Caco-2 (cell line): ENCODE results near the gene MACROD2. TPM values are rescaled to one million over a fixed set of nuclear protein-coding genes. Genes with fewer than 3 reads are reported as not detected.

Experiments
- BruUV-seq: library from RNA; stranded (reverse); fragments of 400-500 nt; replicated peaks from 2 replicates; lab custom pipeline; 2021; lab: Mats Ljungman, UMichigan
- CTCF ChIA-PET: fragments of 300-600 bp; sonication (Branson Sonifier 250); formaldehyde crosslinking; loops from one replicate; lab custom pipeline; 2022; ENCODE audit warnings: antibody characterized with exemption; lab: Charles Lee
- POLR2A ChIA-PET: fragments of 300-600 bp; sonication (Branson Sonifier 250); formaldehyde crosslinking; loops from one replicate; lab custom pipeline; 2022; ENCODE audit warnings: antibody characterized with exemption; lab: Charles Lee
- DNase-seq, 2 experiments: peaks; one replicate each; pipeline versions ENCODE4 v3.0.0 to v3.0.0-alpha.2; 2020 to 2022
- H3K27me3 ChIP-seq: replicated peaks from 2 replicates; pipeline ENCODE4 v1.6.0; 2011; ENCODE audit warnings: low read length; ENCODE audit not compliant: control insufficient read depth, insufficient read depth
- H3K36me3 ChIP-seq: 2 replicates; pipeline ENCODE4 v1.5.1; 2011; ENCODE audit warnings: low read length; ENCODE audit not compliant: control insufficient read depth, insufficient read depth
- H3K4me1 ChIP-seq: fragments of 250-450 bp; sonication (Bioruptor Pico); 2 replicates; pipeline ENCODE4 v1.5.1; 2020; ENCODE audit warnings: mild to moderate bottlenecking
- H3K4me3 ChIP-seq: 2 replicates; pipeline ENCODE4 v1.5.1; 2011; ENCODE audit warnings: low read depth, mild to moderate bottlenecking, control low read depth, low read length
- H3K9me3 ChIP-seq: fragments of 250-450 bp; sonication (Bioruptor Pico); 2 replicates; pipeline ENCODE4 v1.5.1; 2020; ENCODE audit warnings: mild to moderate bottlenecking, moderate library complexity
- H3K27ac Mint-ChIP-seq: one replicate; pipeline ENCODE4 v1.8.0; 2022; ENCODE audit warnings: mixed read lengths; ENCODE audit not compliant: unreplicated experiment
- H3K27me3 Mint-ChIP-seq: one replicate; pipeline ENCODE4 v1.8.0; 2022; ENCODE audit warnings: mixed read lengths; ENCODE audit not compliant: insufficient read depth, unreplicated experiment
- H3K36me3 Mint-ChIP-seq: one replicate; pipeline ENCODE4 v1.8.0; 2022; ENCODE audit warnings: mild to moderate bottlenecking, mixed read lengths; ENCODE audit not compliant: insufficient read depth, unreplicated experiment
- H3K4me1 Mint-ChIP-seq: one replicate; pipeline ENCODE4 v1.8.0; 2022; ENCODE audit warnings: low read depth, mixed read lengths; ENCODE audit not compliant: unreplicated experiment
- H3K4me3 Mint-ChIP-seq: one replicate; pipeline ENCODE4 v1.8.0; 2022; ENCODE audit warnings: mild to moderate bottlenecking, moderate library complexity, mixed read lengths; ENCODE audit not compliant: unreplicated experiment
- H3K9me3 Mint-ChIP-seq: one replicate; pipeline ENCODE4 v1.8.0; 2022; ENCODE audit warnings: mixed read lengths; ENCODE audit not compliant: unreplicated experiment
- intact Hi-C: fragments of 100-400 bp; cut with micrococcal nuclease; formaldehyde crosslinking; loops from one replicate; pipeline ENCODE4 v1.10.0; 2022; ENCODE audit not compliant: unreplicated experiment
- total RNA-seq: library from RNA; stranded (reverse); gene quantifications from 2 replicates; pipeline ENCODE4 v1.2.3, GENCODE V29; 2022
- TF ChIP-seq, protein P1 (sequence below), 2 experiments: fragments of 200-600 bp in 1 of 2; IDR thresholded peaks; 1 replicate in 1 of 2; 2 replicates in 1 of 2; pipeline versions ENCODE4 v1.5.1 to v1.8.0; 2011 to 2022; ENCODE audit warnings: antibody characterized with exemption in 1 of 2, control low read depth in 1 of 2, inconsistent platforms in 1 of 2, low read depth in 1 of 2, low read length in 1 of 2, mild to moderate bottlenecking in 1 of 2, moderate library complexity in 1 of 2; ENCODE audit not compliant: insufficient read depth in 1 of 2, severe bottlenecking in 1 of 2, unreplicated experiment in 1 of 2

The MACROD2 gene
- total RNA-seq, 1 experiment from 2014 or later, result 6.4 TPM

DNA sequence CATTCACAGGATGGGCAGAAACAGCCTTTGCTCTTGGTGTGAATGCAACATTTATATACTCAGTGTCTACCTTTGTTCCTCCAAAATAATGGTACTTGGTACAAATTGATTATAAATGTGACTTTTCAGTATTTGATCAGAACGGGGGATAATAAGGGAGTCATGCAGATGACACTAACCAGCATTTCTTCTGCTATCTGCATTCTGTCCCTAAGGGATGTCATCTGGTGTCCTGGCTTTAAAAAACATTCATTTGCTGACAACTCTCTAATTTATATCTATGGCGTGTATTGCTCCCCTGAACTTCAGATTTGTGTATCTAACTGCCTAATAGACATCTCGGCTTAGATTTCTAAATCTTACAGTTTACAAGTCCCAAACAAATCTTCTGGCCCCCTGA, 418.5 kb downstream of the MACROD2 start:
- H3K36me3 Mint-ChIP-seq, result no peaks in the 10 kb centered on the region
- peaks cover 6% of the 10 kb centered on the region for H3K9me3 Mint-ChIP-seq
- DNase-seq, result no peak
- Histone ChIP-seq H3K9me3 (peaks cover 5% of the 10 kb centered on the region; the same call in 1 of the 2 replicates), H3K4me3 (no peak overlapping the region), H3K4me1 (0 out of 2 replicates have a peak, but pooled peaks cover 10% of the 10 kb centered on the region), H3K36me3 (no peaks in the 10 kb centered on the region), H3K27me3 (no peaks in the 10 kb centered on the region)
- no peaks in the 10 kb centered on the region for H3K27me3 Mint-ChIP-seq
- TF ChIP-seq, protein P1, sequence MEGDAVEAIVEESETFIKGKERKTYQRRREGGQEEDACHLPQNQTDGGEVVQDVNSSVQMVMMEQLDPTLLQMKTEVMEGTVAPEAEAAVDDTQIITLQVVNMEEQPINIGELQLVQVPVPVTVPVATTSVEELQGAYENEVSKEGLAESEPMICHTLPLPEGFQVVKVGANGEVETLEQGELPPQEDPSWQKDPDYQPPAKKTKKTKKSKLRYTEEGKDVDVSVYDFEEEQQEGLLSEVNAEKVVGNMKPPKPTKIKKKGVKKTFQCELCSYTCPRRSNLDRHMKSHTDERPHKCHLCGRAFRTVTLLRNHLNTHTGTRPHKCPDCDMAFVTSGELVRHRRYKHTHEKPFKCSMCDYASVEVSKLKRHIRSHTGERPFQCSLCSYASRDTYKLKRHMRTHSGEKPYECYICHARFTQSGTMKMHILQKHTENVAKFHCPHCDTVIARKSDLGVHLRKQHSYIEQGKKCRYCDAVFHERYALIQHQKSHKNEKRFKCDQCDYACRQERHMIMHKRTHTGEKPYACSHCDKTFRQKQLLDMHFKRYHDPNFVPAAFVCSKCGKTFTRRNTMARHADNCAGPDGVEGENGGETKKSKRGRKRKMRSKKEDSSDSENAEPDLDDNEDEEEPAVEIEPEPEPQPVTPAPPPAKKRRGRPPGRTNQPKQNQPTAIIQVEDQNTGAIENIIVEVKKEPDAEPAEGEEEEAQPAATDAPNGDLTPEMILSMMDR (IDR thresholded peaks at IDR 0.05; ENCODE audit: insufficient read depth in 1 of 2, low read depth in 1 of 2, low read length in 1 of 2, severe bottlenecking in 1 of 2, unreplicated experiment in 1 of 2), result no peak
- BruUV-seq, result no TSS peak
- intact Hi-C loops, result no loop called here
- POLR2A ChIA-PET, result no interaction called here
- CTCF ChIA-PET, result no interaction called here
- H3K4me1 Mint-ChIP-seq, result peaks cover 34% of the 10 kb centered on the region
- H3K27ac Mint-ChIP-seq, result peak overlapping the region; percentile 17
- no peak overlapping the region for H3K4me3 Mint-ChIP-seq

DNA sequence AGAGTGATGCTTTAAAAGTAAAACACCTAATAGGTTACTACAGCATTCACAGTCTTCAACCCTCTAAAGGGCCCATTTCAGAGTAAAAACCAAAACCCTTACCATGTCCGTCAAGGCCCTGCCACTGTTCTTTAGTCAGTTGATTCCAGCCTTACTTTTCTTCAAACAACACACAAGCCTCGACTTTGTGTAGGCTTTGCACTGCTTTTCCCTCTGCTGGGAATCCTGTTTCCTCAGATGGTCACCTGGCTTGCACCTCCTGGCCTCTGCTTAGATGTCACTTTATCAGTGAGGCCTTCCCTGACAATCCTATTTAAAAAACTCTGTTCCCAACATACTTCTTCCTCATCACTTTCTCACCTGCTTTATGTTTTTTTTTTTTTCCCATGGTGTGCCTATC, 419.2 kb downstream of the MACROD2 start:
- Histone ChIP-seq H3K9me3 (peaks cover 5% of the 10 kb centered on the region; the same call in 1 of the 2 replicates), H3K27me3 (no peaks in the 10 kb centered on the region), H3K4me1 (0 out of 2 replicates have a peak, but pooled peaks cover 10% of the 10 kb centered on the region), H3K4me3 (no peak overlapping the region), H3K36me3 (no peaks in the 10 kb centered on the region)
- H3K4me1 Mint-ChIP-seq, result peaks cover 30% of the 10 kb centered on the region
- no peaks in the 10 kb centered on the region for H3K27me3 Mint-ChIP-seq
- no TSS peak for BruUV-seq
- no peak overlapping the region for H3K4me3 Mint-ChIP-seq
- H3K27ac Mint-ChIP-seq, result peak overlapping the region; percentile 65
- intact Hi-C loops, result no loop called here
- DNase-seq, result no peak
- POLR2A ChIA-PET, result no interaction called here
- CTCF ChIA-PET, result no interaction called here
- H3K36me3 Mint-ChIP-seq, result no peaks in the 10 kb centered on the region
- no peaks in the 10 kb centered on the region for H3K9me3 Mint-ChIP-seq
- TF ChIP-seq, protein P1 (IDR thresholded peaks at IDR 0.05; ENCODE audit: insufficient read depth in 1 of 2, low read depth in 1 of 2, low read length in 1 of 2, severe bottlenecking in 1 of 2, unreplicated experiment in 1 of 2), result no peak

DNA sequence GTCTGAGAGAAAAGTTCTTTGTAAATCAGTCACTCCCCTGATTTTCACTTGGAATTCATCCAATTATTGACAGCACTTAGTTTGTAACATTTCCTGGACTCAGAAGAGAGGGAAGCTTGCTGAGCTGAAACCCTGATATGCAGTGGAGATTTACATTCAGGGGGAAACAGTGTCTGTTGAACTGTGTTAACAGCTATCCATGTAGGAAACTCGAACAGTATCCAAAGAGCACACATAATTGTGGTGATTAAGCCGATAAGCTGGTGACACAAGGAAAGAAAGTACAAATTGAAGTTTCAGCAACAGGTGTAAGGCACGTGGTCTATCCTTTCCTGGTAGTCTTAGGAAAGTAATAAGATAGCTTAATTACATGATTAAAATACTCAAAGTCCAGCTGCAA, 420.2 kb downstream of the MACROD2 start:
- H3K36me3 Mint-ChIP-seq, result no peaks in the 10 kb centered on the region
- peak overlapping the region; percentile 65 for H3K27ac Mint-ChIP-seq
- Histone ChIP-seq H3K27me3 (no peaks in the 10 kb centered on the region), H3K4me1 (0 out of 2 replicates have a peak, but pooled peaks cover 10% of the 10 kb centered on the region), H3K9me3 (peaks cover 4% of the 10 kb centered on the region; the same call in 1 of the 2 replicates), H3K36me3 (no peaks in the 10 kb centered on the region), H3K4me3 (no peak overlapping the region)
- TF ChIP-seq, protein P1 (IDR thresholded peaks at IDR 0.05; ENCODE audit: insufficient read depth in 1 of 2, low read depth in 1 of 2, low read length in 1 of 2, severe bottlenecking in 1 of 2, unreplicated experiment in 1 of 2), result no peak
- ChIA-PET CTCF (interaction anchor here (1.3 kb wide), 1 partner anchor 78 kb away, joined by 3 read pairs; the partner anchor contains the start of gene FLRT3), POLR2A (no interaction called here)
- H3K9me3 Mint-ChIP-seq, result no peaks in the 10 kb centered on the region
- intact Hi-C loops, result no loop called here
- no peaks in the 10 kb centered on the region for H3K27me3 Mint-ChIP-seq
- H3K4me1 Mint-ChIP-seq, result peaks cover 30% of the 10 kb centered on the region
- no peak for DNase-seq
- BruUV-seq, result no TSS peak
- no peak overlapping the region for H3K4me3 Mint-ChIP-seq
